ENCODE results near the gene SLC38A5.

The SLC38A5 gene

DNA sequence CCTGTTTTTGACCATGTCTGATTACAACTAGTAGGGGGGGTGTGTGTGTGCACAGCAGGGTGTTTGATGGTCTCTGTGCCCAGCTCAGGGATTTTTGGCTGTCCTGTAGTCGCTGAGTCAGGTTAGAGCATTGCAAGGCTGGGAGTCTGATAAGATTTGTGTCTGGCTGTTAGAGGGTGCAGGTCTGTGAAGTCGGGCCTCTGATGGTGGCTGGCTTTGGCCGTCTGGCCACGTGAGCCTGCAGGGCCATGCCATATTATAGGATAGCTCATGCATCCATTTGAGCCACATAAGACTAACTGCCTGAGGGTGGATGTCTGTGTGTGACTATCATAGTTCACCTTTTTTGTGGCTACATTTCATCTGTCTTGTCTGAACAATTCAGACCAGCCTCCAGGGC is 43.6 kb upstream of the SLC38A5 start:
- H3K4me3 ChIP-seq (ENCODE audit: low read depth, low read length): no peak overlapping the region
- TF ChIP-seq, protein P1, sequence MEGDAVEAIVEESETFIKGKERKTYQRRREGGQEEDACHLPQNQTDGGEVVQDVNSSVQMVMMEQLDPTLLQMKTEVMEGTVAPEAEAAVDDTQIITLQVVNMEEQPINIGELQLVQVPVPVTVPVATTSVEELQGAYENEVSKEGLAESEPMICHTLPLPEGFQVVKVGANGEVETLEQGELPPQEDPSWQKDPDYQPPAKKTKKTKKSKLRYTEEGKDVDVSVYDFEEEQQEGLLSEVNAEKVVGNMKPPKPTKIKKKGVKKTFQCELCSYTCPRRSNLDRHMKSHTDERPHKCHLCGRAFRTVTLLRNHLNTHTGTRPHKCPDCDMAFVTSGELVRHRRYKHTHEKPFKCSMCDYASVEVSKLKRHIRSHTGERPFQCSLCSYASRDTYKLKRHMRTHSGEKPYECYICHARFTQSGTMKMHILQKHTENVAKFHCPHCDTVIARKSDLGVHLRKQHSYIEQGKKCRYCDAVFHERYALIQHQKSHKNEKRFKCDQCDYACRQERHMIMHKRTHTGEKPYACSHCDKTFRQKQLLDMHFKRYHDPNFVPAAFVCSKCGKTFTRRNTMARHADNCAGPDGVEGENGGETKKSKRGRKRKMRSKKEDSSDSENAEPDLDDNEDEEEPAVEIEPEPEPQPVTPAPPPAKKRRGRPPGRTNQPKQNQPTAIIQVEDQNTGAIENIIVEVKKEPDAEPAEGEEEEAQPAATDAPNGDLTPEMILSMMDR (IDR thresholded peaks at IDR 0.05; ENCODE audit: control insufficient read depth, extremely low read depth, insufficient read depth): no peak
- no peak for DNase-seq (ENCODE audit: low read depth)

DNA sequence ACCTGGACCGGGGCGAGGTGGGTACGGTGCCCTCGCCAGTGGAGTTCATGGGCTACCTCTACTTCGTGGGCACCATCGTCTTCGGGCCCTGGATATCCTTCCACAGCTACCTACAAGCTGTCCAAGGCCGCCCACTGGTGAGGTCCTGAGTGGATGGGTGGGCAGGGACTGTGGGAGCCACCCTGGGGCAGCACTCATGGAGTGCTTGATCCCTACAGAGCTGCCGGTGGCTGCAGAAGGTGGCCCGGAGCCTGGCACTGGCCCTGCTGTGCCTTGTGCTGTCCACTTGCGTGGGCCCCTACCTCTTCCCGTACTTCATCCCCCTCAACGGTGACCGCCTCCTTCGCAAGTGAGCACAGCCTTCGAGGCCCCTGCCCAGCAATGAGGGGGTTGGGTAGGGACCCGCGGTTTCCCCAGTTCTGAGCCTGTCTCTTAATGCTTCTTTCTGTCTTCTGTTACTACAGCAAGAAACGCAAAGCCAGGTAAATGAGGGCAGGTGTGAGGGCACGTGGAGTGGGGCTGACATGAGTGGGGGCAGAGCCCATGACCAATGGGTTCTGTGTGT is 42.4 kb upstream of the SLC38A5 start:
- H3K4me3 ChIP-seq (ENCODE audit: low read depth, low read length): no peak overlapping the region
- DNase-seq (ENCODE audit: low read depth): no peak
- TF ChIP-seq, protein P1 (IDR thresholded peaks at IDR 0.05; ENCODE audit: control insufficient read depth, extremely low read depth, insufficient read depth): no peak

DNA sequence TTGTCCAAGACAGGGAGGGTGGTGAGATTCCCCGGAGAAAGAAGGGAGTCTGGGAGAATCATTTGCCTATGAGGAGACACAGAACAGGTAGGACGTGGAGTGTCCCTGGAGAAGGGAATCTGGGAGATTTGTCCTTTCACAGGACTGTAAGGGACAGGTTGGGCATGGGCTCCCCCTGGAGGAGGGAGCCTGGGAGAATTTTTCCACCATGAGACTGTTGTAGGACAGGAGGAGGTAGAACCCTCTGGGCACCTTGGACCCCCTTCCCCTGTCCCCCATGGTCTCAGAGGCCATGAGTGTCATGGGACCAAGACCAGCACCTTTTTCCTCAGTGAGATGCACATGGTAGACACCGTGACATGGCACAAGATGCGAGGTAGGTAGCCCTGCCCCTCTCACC is 41.5 kb upstream of the SLC38A5 start:
- TF ChIP-seq, protein P1 (IDR thresholded peaks at IDR 0.05; ENCODE audit: control insufficient read depth, extremely low read depth, insufficient read depth): peak; percentile 40
- no peak for DNase-seq (ENCODE audit: low read depth)
- no peak overlapping the region for H3K4me3 ChIP-seq (ENCODE audit: low read depth, low read length)

DNA sequence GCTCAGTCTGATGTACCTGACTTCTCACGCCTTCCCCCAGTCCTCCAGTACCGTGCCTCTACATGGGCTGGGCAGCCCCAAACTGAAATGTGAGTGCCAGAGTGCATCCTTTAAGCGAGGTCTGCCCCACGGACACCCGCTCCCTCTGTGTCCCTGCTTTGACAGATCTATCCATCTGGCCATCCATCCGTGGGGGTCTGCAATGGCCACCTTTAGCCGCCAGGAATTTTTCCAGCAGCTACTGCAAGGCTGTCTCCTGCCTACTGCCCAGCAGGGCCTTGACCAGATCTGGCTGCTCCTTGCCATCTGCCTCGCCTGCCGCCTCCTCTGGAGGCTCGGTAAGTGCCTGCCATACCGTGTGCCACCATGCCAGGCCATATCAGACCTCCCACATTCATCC is 39.6 kb upstream of the SLC38A5 start:
- H3K4me3 ChIP-seq (ENCODE audit: low read depth, low read length): peak overlapping the region; percentile 70

DNA sequence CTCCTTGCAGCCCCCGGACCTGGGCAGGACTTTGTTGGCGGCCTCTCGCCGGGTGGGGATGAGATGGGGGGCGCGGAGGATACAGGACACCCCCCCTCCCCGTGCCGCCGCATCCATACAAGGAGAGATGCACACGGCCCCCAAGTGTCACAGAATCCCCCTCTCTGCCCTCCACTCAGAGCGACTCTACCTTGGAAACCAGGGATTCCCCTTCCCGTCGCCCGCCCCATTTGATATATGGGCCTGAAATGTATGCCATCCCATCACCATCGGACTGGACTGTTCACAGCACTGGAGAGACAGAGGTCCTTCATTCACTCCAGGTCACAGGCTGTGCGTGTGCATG is 39.2 kb upstream of the SLC38A5 start:
- TF ChIP-seq, protein P1 (IDR thresholded peaks at IDR 0.05; ENCODE audit: control insufficient read depth, extremely low read depth, insufficient read depth): no peak

More for the DNA sequence above, 39.6 kb upstream of the SLC38A5 start:
- no peak for DNase-seq (ENCODE audit: low read depth)
- TF ChIP-seq, protein P1 (IDR thresholded peaks at IDR 0.05; ENCODE audit: control insufficient read depth, extremely low read depth, insufficient read depth): no peak

DNA sequence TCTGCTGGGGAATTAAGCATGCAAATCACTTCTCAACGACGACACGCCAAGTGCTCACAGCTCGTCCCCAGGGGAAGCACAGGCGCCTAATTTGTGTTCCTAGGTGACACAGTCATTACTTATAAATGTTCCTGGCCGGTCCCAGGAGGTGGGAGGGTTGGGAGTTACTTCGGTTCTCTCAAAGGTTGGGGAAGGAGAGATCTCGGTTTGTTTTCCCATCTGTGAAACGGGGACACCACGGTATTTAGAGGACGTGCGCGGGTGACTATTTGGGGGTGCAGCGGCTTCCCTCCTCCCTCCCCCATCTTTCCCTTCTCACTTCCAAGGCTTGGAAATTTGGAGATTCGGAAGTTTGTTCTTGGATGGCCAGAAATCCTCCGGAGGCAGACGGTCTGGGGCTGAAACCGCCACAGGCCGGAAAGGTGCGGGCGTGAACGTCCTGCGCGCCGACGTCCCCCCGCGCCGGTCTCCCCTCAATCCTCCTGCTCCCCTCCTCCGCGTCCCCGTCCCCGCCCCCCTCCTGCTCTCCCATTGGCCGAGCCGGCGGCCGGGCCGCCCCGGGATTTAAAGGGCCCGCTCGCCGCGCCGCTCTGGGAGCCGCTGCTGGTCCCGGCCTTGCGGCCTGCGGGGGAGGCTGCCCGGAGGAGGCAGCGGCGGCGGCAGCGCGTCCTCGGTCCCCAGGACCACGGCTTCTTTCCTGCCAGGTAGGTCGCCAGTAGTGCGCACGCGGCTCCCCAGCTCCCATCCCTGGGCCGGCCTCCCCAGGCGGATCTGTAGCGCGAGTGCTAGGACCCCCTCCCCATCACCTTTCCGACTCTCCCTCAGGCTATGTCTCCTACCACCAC is 38.6 kb upstream of the SLC38A5 start, which contains the start of gene PORCN:
TSS of gene PORCN (plus strand) at position 593 of the 845 bp plus-strand sequence. CDS start 829 bp downstream, outside the sequence.
- peak within 1 kb of the TSS; percentile 70 for H3K4me3 ChIP-seq (ENCODE audit: low read depth, low read length)
- TF ChIP-seq, protein P1 (IDR thresholded peaks at IDR 0.05; ENCODE audit: control insufficient read depth, extremely low read depth, insufficient read depth): no peak
- DNase-seq (ENCODE audit: low read depth): no peak

More for the DNA sequence above, 39.2 kb upstream of the SLC38A5 start:
- peak overlapping the region; percentile 70 for H3K4me3 ChIP-seq (ENCODE audit: low read depth, low read length)
- no peak for DNase-seq (ENCODE audit: low read depth)

Data from LNCaP clone FGC (cell line).